Stimulated activated CD4-positive, alpha-beta T cell treated with anti-CD3 and anti-CD28 coated beads, Interleukin-4, amount 100 ng/mL, for 4 hours (primary cell): ENCODE data around the gene ID2.
A peak's percentile ranks its signal among the peaks of the same experiment; 100 is the strongest.
"Not testable (repeated sequence)": the region's sequence is repeated elsewhere in the genome, so short reads cannot be mapped to it uniquely, and the experiment has no call there.

Source experiments
- DNase-seq, 2 experiments: peaks; one replicate each; pipeline ENCODE4 v3.0.0-alpha.2; 2020

The ID2 gene

GRCh38 chr2:8691859-8692437 lies 10.1 kb downstream of the ID2 start:
- DNase-seq, result no peak

- DNase-seq, result no peak
These were observed 10.9 kb downstream of the ID2 start for GRCh38 chr2:8692783-8693156.

GRCh38 chr2:8693157-8693821 lies 11.4 kb downstream of the ID2 start:
- peak in 1 of 2 experiments; percentile 36 for DNase-seq

- DNase-seq, result no peak
These were observed 12.9 kb downstream of the ID2 start for GRCh38 chr2:8694737-8695136.

DNA sequence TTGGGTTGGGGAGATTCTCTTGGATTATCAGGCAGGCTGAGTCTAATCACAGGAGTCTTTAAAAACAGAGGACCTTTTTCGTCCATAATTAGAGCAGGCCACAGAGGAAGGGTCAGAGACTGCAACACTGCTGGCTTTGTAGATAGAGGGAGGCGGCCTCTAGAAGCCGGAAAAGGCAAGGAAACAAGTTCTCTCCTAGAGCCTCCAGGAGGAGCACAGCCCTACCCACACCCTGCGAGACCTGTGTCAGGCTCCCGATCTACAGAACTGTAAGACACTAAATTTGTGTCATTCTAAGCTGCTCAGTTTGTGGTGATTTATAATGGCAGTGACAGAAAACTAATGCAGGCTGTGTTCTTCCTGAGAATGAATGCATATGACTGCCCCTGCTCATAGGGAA lies 15.3 kb downstream of the ID2 start:
- no peak for DNase-seq

DNA sequence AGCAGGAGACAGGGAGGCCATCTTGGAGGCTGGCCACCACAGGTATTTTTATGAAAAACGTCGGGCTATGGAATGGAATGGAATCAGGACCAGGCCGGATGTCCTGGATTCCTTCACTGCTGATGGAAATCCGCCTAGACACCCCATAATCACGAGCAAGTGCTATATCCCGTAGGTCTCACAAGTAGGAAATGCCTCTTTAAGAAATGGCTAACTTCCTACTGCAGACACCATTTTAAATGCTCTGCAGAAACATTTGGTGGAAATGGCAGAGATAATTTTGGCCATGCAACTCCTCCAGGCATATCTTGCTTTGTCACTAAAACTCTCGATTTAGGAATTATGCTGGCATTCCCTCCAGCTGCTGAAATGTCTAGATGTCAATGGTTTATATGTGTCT lies 18.0 kb downstream of the ID2 start:
- DNase-seq, result no peak

DNA sequence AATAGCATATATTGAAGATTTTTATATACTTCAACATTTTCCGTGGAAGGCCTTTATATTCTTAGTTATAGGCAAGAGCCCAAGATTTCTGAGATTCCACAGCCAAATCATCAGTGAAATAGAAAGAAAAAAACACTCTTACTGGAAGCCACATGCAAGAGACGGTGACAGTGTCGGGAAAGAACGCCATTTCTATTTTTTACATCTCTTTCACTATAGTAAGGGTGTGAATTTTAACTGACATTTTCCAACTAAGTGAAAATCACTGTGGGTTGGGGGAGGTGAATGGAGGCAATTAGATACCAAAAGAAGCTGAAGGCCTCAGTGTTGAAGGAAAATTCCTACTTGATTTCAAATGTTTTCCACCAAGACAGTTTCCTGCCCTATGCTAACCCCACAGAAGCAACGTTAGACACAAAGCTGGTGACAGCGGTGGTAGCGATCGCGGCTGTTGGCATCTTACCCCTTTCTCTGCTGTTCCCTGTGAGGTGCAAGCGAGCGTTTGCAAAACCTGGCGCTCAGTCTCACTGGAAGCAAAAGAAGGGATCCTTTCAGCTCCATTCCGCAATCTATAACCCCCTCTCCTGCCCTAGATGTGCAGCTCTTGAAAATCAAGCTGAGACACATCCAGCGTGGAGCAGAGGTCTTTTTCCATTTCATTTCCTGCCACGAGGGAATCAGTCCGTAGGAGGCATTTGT lies 20.0 kb downstream of the ID2 start:
- DNase-seq, result no peak

DNA sequence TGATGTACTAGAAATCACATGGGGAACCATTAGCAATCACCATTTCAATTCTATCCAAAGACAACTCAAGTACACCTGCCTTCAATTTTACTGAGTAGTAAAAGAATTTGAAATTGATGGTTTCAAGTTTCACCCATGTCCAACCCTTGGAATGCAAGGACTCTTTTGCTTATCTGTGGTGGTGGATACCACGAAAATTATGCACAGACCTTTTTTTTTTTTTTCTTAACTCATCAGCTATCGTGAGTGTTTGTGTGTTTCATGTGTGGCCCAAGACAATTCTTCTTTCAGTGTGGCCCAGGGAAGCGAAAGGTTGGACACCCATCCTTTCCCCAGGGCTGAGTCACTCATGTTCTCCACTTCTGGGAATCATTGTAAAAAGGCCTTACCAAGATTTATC lies 23.1 kb downstream of the ID2 start:
- DNase-seq, result no peak

DNA sequence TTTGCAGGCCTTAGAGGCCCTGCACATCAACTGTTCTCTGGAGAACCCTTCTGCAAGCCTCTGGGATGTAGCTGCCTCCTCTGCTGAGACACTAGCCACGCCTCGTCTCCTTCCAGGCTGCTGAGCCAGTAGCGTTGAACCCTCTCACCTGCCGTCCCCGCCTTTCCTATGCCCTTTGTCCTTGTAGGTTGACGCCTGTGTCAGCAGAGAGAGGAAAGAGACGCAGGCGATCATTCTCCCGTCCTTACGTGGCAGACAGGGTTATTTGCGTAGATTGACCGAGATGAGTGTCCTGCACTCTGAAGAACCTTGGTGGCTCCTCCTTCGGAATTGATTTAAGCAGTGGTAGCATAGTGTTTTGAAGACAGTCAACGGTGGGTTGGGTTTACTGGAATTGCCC lies 27.8 kb downstream of the ID2 start:
- no peak for DNase-seq

GRCh38 chr2:8710951-8711350 lies 29.1 kb downstream of the ID2 start:
- no peak for DNase-seq

- DNase-seq, result no peak
These were observed 32.4 kb downstream of the ID2 start for GRCh38 chr2:8714283-8714682.

GRCh38 chr2:8714971-8715370 lies 33.1 kb downstream of the ID2 start:
- no peak for DNase-seq

GRCh38 chr2:8719528-8719927 lies 37.7 kb downstream of the ID2 start:
- no peak for DNase-seq

DNA sequence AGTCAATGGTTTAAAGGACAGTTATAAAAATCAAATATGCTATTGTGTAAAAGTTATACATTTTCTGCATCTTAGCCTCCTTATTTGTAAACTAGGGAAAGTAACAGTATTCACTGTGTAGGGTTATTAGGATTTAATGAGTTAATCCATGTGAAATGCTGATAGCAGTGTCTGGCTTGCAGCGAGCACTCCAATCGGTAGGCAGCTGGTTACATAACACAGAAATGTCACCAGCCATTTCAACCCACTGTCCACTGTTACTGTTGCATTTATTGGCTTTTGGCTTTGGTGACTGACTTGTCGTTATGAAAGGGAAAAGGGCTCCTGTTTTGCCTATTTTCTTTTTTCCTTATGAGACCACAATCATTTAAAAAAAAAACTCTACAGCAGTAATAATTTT lies 38.9 kb downstream of the ID2 start:
- DNase-seq, result no peak

GRCh38 chr2:8721410-8721809 lies 39.6 kb downstream of the ID2 start:
- DNase-seq, result no peak

GRCh38 chr2:8722986-8723385 lies 41.1 kb downstream of the ID2 start:
- DNase-seq, result no peak

GRCh38 chr2:8725838-8726237 lies 44.0 kb downstream of the ID2 start:
- no peak for DNase-seq

DNA sequence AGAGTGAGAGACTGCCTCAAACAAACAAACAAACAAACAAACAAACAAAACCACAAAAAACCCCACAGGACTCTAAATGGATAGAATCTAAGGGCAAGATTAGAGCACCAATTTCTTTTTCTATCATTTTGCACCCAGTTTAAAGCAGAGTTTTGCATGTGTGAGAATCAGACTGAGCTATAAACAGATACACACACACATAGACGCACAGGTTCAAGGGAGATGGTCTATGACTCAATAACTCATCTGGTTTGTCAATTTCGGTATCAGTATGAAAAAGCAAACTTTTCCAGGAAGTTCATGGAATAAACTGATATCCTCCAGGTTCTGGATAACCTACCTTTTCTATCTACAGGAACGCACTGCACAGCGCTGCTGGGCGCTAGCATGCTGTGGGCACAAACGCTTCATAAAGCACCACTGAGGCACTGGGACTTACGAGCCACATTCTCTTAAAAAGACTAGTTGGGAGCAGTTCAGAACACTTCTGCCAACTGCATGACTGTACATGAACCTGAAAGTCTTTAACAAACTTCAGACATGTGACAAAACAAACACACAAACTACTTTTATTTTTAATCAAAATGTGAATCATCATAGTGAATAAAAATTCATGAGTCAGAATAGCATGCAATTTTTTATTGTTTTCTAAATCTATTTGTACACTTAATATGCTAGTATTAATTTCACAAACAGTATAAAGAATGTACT lies 46.6 kb downstream of the ID2 start:
- no peak for DNase-seq

DNA sequence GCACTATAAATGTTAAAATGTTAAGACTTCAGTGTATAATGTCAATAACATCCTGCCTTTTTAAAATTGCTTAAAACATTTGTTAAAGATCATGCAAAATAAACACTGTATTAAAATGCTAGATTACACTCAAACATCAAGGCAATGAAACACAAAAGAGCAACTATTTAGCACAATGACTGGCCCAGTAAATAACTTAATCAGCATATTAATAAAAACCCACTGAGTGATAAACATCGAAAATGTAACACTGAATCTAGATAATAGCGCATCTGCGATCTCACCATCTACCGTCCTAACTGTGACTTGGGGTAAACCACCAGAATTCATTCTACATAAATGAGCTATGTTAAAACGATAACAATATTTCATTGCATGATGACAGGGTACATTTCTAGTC lies 47.2 kb downstream of the ID2 start:
- DNase-seq, result not testable (repeated sequence)

- no peak for DNase-seq
These were observed 48.1 kb downstream of the ID2 start for GRCh38 chr2:8729939-8730338.

DNA sequence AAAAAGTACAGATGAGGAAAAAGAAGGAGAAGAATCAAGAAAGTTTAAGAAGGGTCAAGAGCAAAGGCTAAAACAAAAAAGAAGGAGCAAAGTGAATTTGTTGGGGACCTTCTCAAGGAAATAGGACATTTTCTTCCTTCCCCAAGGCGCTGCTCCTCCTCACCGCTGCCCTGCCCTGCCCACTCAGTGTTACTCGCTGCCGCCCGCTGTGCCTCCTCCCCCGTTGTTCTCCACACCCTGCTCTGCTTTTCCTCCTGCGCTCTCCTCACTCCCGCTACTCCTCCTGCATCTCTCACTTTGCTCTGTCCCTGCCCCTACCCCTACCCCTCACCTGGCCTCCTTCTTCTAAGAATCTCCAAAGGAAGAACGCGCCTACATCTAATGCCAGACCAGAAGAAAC lies 50.7 kb downstream of the ID2 start:
- DNase-seq, result no peak
